Measurements from ENCODE around the gene DGKQ.
A peak's percentile ranks its signal among the peaks of the same experiment; 100 is the strongest.
"Not testable (repeated sequence)": the region's sequence is repeated elsewhere in the genome, so short reads cannot be mapped to it uniquely, and the experiment has no call there.

Gene DGKQ

DNA sequence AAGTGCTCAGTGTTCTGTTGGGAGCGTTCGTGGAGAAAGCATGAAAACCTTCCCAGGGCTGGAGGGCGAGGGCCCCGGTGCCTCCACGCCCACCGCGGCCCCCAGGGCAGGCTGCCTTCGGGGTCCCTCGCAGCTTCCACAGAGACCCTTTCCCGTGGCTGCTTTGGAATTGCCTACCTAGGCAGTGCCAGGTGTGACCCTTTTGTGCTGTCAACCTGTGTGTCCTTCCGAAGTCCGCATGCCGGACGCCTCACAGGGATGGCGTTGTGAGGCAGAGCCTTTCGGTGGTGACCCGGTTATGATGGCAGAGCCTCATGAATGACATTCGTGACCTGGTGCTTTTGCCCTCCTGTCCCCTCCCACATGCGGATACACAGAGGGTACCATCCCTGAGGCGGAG is 23.7 kb downstream of the DGKQ start:
- no peak for DNase-seq

DNA sequence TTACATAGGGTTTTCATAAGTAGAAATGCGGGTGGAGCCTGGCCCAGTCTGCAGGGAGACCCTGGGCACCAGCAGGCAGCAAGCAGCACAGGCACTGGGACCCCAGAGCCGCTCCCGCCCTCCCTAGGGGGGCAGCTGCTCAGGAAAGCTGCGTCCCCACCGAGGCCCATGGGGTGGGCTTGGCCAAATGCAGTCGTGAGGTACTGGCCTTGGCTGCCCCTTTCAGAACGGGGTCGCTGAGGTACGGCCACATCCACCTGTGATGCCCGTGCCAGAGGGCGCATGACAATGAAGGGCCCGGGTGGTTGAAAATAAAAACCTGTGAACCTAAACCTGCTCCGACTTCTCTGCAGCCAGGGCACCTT is 24.5 kb downstream of the DGKQ start:
- DNase-seq = no peak

DNA sequence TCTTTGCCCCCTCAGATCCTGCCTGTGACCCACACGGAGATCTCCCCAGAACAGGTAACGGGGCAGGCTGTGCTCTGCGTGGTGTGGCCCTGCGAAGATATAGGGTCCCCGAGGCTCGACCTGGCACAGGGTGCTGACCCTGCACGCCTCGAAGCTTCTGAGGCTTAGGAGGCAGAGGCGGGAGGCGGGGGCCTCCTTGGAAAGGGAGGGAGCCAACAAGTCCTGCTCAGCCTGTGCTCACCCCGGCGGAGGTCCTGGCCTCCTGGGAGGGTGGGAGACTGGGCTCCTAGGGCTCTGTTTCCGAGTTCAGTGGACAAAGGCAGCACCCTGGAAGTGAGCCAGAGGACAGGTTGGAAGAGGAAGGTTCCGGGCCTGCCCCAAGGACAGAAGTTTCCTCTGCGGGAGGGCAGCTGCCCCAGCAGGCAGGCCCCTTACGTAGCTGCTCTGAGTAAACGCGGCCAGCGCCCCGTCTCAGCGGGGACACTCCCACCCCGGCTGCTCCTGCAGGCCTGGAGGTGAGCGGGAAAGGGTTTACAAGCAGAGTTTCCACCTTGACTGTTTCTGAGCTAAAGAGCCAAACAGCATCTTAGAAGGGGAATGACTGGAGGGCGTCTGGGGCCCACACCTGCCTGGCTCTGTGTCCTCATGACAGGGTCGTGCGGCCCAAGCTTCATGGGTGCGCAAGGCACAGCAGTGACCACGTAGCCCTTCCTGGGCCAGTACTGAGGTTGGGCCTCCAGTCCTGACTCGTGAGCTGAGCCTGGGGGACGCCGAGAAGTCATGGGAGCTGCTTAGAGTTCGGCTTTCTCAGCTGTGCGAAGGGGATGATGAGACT is 25.1 kb downstream of the DGKQ start:
- DNase-seq = no peak

DNA sequence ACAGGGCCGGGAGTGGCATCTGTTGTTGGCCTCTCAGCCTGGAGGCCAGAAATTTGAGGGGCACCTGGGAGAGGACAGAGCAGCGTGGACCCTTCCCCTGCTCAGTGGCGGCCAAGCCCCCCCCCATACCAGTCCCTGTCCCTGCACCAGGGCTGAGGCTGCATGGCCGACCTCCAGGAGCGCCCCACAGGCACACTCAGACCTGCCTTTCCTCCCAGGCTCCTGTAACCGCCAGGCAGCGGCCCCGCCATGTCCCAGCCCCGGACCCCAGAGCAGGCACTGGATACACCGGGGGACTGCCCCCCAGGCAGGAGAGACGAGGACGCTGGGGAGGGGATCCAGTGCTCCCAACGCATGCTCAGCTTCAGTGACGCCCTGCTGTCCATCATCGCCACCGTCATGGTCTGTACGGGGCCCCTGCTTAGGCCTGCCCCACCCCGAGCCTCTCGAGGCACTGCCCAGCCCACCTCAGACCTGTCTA is 25.8 kb downstream of the DGKQ start:
- DNase-seq = no peak

DNA sequence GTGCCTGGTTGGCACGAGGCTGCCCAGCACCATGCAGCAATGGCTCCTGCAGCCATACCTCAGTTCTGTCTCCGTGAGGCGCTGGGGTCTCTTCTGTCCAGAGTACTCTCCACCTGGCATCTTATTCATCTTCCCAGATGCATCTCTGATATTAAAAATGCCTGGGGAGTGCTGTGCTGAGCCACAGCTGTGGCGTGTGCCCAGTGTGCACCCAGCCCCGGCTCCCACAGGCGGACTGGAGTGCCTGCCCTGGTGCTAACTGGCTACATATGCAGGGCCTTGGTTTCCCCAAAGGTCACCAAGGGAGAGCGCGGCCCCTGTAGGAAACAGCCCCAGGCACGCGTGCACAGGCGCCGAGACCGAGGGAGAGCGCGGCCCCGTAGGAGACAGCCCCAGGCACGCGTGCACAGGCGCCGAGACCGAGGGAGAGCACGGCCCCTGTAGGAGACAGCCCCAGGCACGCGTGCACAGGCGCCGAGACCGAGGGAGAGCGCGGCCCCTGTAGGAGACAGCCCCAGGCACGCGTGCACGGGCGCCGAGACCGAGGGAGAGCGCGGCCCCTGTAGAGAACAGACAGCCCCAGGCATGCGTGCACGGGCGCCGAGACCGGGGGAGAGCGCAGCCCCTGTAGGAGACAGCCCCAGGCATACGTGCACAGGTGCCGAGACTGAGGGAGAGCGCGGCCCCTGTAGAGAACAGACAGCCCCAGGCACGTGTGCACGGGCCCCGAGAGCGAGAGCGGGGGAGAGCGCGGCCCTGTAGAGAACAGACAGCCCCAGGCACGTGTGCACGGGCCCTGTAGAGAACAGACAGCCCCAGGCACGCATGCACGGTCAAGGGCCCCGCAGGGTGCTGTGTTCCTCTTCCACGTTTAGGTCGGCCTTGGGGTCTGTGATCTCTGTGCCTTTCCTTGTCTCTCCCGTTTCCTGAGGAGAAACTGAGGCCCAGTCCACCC is 26.6 kb downstream of the DGKQ start:
- DNase-seq = no peak

DNA sequence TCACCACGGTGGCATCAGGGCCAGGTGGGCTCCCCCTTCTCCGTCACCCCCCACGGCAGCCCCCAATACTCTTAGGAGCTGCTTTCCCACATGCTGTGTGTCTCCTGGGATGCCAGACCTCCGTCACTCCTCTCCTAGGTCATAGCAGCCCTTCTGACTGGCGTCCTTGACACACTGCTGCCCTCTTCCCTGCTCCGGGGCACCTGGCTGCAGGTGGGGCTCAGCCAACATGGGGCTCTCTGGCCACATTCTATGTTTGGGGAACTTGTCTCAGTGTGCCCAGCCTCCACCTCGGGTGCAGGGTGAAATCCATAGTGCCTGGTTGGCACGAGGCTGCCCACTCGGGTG is 27.3 kb downstream of the DGKQ start:
- DNase-seq = no peak

DNA sequence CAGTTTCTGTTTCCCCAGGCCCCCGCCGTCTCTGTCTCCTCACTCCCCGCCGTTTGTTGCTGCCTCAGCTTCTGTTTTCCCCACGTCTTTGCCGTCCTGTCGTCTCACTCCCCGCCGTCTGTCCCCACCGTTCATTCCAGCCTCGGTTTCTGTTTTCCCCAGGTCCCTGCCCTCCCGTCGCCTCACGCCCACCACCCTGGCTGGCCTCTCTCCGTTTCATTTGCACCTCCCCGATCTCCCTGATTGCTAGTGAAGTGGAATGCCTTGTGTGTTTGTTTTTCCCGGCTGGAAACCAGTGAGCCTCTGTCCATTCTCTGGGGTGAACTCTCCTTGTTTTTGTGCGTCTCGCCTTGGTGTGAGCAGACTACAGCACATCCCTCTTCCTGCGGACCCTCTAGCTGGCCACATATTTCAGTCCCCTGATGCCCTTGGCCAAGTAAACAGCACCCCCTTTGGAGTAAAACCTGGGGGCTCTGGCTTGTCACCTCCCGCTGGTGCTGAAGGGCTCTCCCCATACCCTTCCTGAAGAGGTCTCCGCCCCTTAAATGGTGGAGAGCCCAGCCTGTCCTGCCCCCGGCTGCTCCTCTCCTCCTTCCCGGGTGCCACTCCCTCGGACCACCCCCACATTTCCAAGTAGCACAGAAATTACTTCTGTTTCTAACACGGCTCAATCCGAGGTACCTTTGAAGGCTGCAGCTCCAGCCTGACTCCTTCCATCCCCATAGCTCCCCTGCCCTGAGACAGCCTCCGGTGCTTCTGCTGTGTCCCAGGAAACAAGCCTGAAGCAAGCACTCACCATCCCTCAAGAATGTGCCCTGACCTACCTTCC is 27.9 kb downstream of the DGKQ start:
- no peak for DNase-seq

DNA sequence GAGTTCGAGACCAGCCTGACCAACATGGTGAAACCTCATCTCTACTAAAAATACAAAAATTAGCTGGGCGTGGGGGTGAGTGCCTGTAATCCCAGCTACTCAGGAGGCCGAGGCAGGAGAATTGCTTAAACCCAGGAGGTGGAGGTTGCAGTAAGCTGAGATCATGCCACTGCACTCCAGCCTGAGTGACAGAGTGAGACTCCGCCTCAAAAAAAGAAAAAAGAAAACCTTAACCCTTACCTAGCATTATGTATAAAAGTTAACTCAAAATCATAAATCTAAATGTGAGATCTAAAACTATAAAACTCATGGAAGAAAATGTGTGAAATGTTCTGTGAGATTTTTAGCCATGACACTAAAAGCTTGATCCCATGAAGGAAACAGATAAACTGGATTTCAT is 33.9 kb downstream of the DGKQ start:
- DNase-seq = not testable (repeated sequence)

DNA sequence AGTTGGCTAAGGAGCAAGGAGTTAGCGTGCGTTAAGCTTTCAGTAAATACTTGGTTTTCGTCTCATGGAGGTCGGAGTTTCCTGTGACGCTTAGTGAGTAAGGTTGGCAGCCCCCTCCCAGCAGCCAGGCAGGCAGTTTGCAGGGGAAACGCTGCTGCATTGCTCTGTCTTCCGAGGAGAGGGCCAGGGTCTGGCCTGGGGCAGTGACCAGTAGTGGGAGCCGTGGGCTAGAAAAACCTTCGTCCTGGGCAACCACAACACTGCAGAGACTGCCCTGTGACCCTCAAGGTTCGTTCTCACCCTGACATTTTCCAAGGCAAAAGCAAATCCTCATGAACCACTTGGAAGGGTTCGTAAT is 40.7 kb downstream of the DGKQ start:
- peak; percentile 17 for DNase-seq

DNA sequence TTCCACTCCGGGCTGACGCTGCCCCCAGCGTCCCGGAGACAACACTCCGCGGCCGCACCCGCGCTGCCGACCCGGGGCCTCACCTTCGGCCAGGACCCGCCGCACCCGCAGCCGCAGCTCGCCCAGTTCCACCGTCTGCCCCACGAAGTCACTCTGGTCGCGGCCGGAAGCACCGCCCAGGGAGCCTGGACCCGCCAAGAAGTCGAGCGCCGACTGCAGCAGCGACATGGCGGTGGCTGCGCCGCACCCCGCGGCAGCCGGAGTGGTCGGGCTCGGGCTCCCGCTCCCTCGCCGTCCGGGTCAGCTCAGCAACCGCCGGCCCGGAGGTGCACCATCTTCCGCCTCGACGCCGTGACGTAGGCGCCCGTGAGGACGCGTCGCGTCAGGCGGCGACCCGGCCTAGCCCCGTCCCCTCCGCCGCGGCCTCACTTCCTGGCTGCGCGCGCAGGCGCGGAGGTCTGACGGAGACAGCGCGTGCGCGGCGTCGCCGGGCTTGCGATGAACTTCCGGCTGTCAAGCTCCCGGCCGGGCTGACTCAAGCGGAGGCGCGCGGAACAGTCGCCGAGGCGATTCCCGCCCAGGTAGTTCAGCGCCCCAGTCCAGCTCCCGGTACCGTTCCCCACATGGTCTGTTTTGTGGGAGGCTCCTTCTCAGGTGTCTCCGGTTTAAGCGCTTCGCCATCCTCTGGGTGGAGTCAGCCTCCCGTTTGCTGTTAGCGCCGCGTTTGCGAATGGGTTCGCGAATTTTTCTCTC is 41.2 kb downstream of the DGKQ start, which contains the start of the genes GAK and TMEM175:
TSS of gene GAK (minus strand) at position 357 of the 753 bp plus-strand sequence. CDS start at position 228, 129 bp downstream.
TSS of gene TMEM175 (plus strand) at position 501 of the 753 bp plus-strand sequence. CDS start 15,280 bp downstream, outside the sequence.
- DNase-seq = peak; percentile 91

DNA sequence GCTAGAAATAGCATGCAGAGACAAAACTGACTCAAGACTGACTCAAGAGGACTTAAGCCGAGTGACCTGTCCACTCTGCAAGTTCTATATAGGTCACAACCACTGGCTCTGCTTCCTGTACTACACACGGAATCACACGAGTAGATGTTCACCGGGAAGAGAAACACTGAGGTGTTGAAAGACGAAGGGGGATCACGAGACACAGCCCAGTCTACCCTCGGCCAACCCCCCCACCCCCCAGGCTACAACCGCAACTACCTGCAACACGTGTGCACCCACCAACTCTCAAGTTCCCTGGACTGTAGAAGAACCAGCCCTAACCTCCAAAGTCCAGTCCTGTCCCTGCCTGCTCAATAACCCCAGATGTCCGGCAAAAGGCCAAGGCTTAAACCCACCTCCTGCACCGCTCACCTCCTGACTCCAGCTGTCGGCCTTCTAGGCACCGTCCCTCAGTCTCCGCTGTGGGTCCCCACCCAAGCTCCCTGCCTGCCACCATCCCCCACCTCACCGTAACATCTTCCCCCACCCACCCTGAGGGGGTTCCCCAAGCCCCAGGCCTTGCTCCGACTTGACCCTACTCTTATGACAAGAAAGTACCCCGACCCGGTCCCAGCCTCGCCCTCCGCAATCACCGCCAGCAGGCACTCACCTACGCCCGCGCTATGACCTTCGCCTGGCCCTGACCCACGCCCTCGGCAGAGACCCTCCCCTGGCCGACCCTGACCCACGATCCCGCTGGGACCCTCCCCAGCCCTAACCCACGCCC is 42.0 kb downstream of the DGKQ start:
- no peak for DNase-seq

DNA sequence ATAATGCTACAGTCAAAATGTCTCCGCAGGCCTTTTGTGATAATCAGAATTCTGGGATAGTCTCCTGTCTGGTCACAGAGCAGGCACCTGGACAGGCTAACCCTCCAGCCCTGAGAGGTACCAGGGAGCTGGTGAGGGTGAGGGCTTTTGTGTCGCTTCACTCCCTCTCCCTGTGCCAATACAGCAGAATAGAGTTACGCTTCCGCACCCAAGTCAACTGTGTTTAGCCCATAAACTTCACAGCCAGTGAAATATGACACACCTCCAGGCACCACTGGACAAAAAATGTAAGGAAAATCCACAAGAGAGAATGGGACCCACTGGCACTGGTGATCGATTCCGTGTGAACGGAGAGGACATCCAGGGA is 42.6 kb downstream of the DGKQ start:
- DNase-seq = no peak

DNA sequence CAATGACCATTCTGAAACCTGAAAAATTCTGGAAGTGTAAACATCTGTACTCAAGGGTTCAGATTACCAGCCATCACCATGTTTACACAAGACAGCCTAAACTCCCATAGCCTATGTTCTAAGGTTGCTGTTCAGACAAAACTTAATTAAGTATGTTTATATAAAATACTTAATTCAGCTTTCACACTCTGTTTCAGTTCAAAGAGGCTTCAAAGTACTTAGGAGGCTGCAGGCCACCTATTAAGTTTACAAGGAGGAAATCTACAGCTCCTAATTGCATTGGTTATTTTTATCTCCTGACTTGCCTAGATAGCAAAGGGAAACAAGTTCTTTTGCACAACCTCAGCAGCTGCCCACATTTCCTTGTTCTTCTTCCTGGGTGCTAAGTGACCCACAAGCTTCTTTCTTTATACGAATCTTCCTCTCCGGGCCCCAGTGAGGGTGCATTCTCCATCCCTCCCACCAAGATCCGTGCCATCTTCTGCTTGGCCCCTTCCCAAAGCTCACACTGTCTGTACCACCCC is 43.3 kb downstream of the DGKQ start:
- DNase-seq = no peak

DNA sequence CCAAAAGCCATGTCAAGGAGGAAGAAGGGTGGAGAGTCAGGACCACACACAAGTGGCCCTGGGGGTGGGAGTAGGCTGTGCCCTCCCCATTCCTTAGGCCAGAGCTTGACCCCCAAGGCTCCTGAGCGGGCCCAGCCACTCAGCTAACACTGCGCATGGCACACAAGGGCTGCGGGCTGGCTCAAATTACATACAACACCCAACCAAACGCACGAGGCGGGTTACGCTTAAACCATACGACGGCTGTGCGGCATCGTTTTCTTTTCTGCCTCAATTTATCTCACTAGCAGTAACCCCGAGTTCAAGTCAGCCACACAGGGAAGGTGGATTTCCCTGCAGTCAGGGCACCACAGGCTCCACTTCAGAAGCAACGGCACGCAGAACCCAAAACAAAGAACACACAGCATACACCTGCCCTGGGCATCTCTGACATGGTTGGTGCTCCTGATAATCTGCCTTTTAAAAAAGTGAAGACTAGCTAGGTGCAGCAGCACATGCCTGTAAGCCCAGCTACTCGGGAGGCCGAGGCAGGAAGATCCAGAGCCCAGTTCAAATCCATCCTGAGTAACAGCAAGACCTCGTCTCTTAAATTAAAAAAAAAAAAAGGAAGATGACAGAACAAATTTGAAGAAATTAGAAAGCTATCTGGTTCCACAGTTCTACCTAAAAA is 44.1 kb downstream of the DGKQ start:
- DNase-seq = no peak

DNA sequence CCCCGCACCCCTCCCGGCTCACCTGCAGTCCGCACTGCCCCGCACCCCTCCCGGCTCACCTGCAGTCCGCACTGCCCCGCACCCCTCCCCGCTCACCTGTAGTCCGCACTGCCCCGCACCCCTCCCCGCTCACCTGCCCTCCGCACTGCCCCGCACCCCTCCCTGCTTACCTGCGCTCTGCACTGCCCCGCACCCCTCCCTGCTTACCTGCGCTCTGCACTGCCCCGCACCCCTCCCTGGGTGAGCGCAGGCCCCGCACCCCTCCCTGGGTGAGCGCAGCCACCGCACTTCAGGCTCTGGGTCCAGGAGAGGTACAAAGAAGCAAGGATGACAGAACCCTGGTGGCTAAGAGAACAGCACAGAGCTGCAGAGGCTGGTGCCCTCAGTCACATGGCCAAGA is 45.8 kb downstream of the DGKQ start:
- not testable (repeated sequence) for DNase-seq

DNA sequence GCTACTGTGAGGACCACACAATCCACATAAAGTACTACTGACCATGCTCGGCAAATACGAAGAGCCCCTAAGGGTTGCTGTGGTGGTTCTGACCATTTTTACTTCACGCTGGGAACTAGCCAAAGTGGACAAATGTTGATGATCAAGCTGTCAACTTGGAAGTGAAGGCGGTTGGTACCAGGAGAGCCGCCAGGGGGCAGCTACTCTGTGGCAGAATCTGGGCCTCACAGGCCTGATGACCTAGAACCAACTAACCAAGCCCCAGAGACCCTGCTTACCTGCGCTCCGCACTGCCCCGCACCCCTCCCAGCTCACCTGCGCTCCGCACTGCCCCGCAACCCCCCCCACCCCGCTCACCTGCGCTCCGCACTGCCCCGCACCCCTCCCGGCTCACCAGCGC is 46.8 kb downstream of the DGKQ start:
- DNase-seq = no peak

DNA sequence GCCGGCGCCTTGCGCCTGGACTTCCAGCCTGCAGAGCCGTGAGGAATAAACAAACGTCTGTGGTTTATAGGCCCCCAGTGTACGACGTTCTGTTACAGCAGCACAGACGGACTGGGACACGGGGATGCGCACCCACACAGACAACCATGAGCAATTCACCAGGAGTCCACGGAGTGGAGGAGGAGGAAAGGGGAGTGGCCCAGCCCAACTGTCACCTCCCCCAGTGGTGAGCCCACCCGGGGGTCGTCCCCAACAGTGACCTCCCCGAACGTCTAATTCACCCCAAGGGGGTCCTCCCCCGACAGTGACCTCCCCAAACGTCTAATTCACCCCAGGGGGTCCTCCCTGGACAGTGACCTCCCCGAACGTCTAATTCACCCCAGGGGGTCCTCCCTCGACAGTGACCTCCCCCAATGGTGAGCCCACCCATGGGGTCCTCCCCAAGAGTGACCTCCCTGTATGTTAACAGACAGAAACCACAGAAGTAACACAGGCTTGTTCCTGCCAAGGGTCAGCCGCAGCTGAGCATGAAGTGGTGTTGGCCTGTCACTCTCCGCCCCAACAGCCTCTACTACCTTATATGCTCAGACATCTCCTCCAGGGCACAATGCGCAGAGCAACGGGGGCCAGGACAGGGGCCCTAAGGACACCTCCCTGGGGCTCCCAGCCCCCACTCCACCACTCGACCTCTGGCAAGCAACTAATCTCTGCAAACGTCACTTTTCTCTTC is 47.4 kb downstream of the DGKQ start:
- no peak for DNase-seq

DNA sequence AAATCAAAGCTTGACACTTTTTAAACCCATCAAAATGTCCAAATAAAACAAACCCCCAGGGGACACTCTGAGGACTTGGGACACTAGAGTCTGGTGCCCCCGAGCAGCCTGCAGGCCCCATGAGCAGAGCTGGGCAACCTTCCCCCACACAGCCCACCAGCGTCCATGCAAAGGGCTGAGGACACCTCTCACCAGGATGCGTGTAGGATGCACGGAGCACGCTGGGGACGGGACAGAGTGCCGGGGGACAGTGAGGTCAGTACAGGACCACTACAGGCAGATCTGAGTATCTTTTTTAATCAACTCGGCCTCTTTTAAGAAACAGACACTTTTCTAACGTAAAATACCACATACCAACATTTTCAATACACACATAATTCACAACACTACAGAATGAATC is 48.2 kb downstream of the DGKQ start:
- DNase-seq = no peak
